ENCODE measurements around the gene ZC3HAV1L.
A peak's percentile ranks its signal among the peaks of the same experiment; 100 is the strongest.
"Not testable (repeated sequence)": the region's sequence is repeated elsewhere in the genome, so short reads cannot be mapped to it uniquely, and the experiment has no call there.

ZC3HAV1L gene

DNA sequence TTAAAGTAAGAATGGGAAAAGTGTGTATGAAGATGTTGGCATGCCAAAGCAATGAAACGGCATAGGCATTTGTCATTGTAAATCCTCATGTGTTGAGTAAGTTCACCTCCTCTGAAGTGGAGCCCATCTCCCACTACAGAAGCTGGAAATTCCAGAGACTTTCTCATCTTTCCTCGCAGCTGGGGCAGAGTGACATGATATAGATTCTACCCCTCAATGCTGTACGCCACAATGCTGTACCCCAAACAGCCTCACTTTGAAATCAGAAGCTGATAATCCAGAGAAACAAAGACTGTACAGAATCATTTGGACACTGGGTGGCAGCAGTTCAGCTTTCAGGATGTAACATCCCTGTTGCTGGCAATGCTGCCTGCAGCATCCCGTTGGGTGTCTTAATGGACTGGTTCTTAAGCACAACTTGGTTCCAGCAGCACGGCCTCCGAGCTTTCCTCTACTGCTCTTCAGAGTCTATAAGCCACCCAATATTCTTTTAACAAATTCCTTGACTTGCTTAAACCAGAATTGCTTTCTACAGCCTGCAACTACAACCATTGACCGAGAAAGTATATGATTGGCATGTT is 18.8 kb downstream of the ZC3HAV1L start:
- DNase-seq (ENCODE audit: low spot score), result peak; percentile 80

GRCh38 chr7:139011373-139011772 is 24.5 kb downstream of the ZC3HAV1L start:
- DNase-seq (ENCODE audit: low spot score), result no peak

- no peak for DNase-seq (ENCODE audit: low spot score)
Observed at GRCh38 chr7:139004321-139005090, 31.3 kb downstream of the ZC3HAV1L start.

- DNase-seq (ENCODE audit: low spot score), result no peak
Observed at GRCh38 chr7:138999414-138999813, 36.4 kb downstream of the ZC3HAV1L start.

- DNase-seq (ENCODE audit: low spot score), result no peak
Observed at GRCh38 chr7:138992052-138992531, 43.8 kb downstream of the ZC3HAV1L start.

DNA sequence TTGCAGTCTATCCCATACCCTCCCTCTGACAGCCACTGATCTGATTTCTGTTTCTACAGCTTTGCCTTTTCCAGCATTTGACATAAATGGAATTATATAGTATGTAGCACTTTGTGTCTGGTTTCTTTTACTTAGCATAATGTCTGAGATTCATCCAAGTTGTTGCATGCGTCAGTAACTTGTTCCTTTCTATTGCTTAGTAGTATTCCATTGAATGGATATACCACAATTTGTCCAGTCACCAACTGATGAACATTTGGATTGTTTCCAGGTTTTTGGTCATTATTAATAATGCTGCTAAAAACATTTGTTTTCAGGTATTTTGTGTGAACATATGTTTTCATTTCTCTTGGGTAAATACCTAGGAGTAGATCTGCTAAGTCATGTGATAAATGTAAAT is 48.2 kb downstream of the ZC3HAV1L start:
- DNase-seq (ENCODE audit: low spot score), result no peak

DNA sequence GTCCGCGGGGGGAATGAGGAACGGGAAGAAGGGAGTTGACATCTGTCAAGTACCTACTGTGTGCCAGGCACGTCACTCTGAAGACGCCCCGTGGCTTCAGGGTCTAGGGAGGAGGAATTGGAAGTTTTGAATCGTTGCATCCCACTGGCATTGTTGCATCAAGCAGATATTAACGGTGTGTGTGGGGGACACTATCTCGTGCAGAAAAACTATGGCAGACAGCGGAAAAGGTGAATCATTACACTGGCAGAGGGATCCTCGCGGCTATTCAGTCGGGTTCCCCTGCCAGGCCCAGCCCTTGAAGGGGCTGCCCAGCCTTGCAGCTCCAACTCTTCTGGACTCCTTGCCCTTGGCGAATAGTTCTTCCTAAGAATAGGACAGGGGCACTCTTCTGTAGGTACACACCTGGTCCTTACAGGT is 53.6 kb downstream of the ZC3HAV1L start:
- no peak for DNase-seq (ENCODE audit: low spot score)

- DNase-seq (ENCODE audit: low spot score), result no peak
Observed at GRCh38 chr7:138981332-138982203, 54.3 kb downstream of the ZC3HAV1L start, which contains the start of gene KIAA1549. TSS of gene KIAA1549 (minus strand) at chr7:138981389. CDS start at chr7:138981269, 120 bp downstream.

GRCh38 chr7:138980563-138981291 is 55.1 kb downstream of the ZC3HAV1L start:
- no peak for DNase-seq (ENCODE audit: low spot score)

GRCh38 chr7:138979988-138980562 is 55.8 kb downstream of the ZC3HAV1L start:
- DNase-seq (ENCODE audit: low spot score), result no peak

DNA sequence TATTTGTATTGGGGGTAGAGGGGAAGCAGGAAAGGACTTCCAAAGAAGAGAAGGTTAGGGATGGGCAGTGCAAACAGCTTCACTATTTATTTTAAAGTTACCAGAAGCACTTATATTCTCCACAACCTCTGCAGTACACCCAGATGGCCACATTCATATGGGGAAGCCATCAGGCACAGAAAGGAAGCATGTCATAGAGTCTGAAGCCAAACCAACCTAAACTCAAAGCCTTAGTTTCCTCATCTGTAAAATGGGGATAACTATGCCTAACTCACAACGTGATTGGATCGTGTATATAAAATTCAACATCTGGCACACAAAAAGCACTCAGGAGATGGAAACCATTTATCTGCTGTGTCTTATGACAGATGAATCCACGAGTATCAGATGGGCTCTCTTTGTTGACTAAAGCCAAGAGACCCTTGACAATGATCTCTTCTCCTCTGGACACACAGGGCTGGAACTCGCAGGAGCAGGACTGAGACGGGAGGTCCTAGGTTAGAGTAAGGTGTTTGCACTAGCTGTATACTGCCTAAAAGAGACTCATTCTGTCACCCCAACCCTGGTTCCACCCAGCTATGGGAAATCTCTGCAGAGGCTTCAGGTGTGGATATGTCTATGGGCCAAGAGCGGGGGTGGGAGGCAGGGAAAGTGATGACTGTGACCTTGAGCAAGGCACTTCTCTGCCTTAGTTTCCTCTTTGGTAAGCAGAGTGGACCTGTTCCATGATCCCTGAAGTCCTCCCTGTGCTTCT is 56.4 kb downstream of the ZC3HAV1L start:
- no peak for DNase-seq (ENCODE audit: low spot score)

GRCh38 chr7:138978541-138979184 is 57.2 kb downstream of the ZC3HAV1L start:
- DNase-seq (ENCODE audit: low spot score), result no peak

DNA sequence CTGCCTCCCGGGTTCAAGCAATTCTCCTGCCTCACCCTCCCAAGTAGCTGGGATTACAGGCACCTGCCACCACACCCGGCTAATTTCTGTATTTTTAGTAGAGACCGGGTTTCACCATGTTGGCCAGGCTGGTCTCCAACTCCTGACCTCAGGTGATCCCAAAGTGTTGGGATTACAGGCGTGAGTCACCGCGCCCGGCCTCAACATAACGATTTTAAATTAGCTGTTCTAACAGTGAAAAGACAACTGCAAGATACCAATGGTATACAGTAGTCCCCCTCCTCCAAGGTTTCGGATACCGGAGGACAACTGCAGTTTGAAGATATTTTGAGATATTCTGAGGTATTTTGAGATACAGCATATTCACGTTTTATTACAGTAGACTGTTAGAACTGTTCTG is 59.7 kb downstream of the ZC3HAV1L start:
- not testable (repeated sequence) for DNase-seq (ENCODE audit: low spot score)
